Measurements from ENCODE around the gene GALK2.

DNA sequence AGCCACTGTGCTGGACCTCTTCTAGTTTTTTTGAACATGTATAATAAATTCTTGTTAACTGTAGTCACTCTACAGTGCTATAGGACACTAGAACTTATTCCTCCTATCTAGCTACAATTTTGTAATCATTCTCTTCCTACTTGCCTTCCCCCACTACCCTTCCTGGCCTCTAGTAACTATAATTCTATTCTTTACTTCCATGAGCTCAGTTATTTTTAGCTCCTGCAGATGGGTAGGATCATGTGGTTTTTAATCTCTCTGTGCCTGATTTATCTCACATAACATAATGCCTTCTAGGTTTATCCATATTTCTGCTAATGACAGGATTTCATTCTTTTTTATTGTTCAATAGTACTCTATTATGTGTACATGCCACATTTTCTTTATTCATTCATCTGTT, 139.8 kb downstream of the GALK2 start:
- TF ChIP-seq, protein P1, sequence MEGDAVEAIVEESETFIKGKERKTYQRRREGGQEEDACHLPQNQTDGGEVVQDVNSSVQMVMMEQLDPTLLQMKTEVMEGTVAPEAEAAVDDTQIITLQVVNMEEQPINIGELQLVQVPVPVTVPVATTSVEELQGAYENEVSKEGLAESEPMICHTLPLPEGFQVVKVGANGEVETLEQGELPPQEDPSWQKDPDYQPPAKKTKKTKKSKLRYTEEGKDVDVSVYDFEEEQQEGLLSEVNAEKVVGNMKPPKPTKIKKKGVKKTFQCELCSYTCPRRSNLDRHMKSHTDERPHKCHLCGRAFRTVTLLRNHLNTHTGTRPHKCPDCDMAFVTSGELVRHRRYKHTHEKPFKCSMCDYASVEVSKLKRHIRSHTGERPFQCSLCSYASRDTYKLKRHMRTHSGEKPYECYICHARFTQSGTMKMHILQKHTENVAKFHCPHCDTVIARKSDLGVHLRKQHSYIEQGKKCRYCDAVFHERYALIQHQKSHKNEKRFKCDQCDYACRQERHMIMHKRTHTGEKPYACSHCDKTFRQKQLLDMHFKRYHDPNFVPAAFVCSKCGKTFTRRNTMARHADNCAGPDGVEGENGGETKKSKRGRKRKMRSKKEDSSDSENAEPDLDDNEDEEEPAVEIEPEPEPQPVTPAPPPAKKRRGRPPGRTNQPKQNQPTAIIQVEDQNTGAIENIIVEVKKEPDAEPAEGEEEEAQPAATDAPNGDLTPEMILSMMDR (conservative IDR thresholded peaks at IDR 0.05; ENCODE audit: low read depth, low read length), result no peak
- TF ChIP-seq EZH2 (IDR thresholded peaks at IDR 0.05; ENCODE audit: borderline replicate concordance, low read depth, low read length, poor library complexity, severe bottlenecking), result no peak
